GM23248 (cell line): Measurements from ENCODE around the gene XPO6.

Source experiments
- EZH2 ChIP-seq: fragments of 200-600 bp; sonication (generic); IDR thresholded peaks from 2 replicates; pipeline ENCODE4 v1.6.1; 2018; ENCODE audit warnings: antibody characterized with exemption, mild to moderate bottlenecking; ENCODE audit not compliant: insufficient read depth, poor library complexity, severe bottlenecking
- EZH2phosphoT487 ChIP-seq: fragments of 200-600 bp; sonication (generic); IDR thresholded peaks from 2 replicates; pipeline ENCODE4 v1.6.1; 2018; ENCODE audit warnings: antibody characterized with exemption, moderate library complexity, mild to moderate bottlenecking, low read depth; ENCODE audit not compliant: insufficient read depth

DNA sequence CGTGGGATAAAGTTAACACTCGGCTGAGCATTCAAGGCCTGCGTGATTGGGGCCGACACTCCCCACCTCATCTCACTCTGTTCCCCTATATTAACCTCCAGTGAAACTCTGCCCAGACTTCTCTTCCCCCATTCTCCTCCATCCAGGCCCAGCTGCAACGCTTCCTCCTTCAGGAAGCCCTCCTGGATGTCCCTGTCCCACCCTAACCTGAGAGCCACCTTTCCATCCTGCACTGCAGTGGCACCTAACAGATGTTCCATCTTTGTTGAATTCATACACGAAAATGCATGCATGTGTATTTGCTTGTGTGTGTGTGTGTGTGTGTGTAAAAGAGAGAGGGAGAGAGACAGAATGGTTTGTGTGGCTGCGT lies 48.0 kb upstream of the XPO6 start:
- TF ChIP-seq EZH2phosphoT487: no peak
- TF ChIP-seq EZH2: no peak
